Esophagus muscularis mucosa (tissue), 3 donors: ENCODE data around the gene ALG11.

ENCODE experiments used
- CTCF ChIP-seq, 3 experiments: fragments of 200-600 bp in 2 of 3; fragments of 450-650 bp in 1 of 3; sonication (generic) in 2 of 3; IDR thresholded peaks; one replicate each; pipeline ENCODE4 v1.5.1; 2017 to 2019; ENCODE audit warnings: antibody characterized with exemption in 3 of 3, mild to moderate bottlenecking in 2 of 3, moderate library complexity in 1 of 3
- POLR2A ChIP-seq: fragments of 450-650 bp; IDR thresholded peaks from one replicate; pipeline ENCODE4 v1.6.1; 2017; ENCODE audit warnings: antibody characterized with exemption, moderate library complexity, mild to moderate bottlenecking, low read depth
- POLR2AphosphoS5 ChIP-seq, 2 donors: sonication (generic); formaldehyde crosslinking; IDR thresholded peaks; one replicate each; pipeline ENCODE4 v1.6.1; 2017; ENCODE audit warnings: antibody characterized with exemption in 2 of 2

GRCh38 chr13:52026246-52026626, 14.0 kb downstream of the ALG11 start:
- TF ChIP-seq POLR2A (no peak), CTCF (IDR thresholded peaks at IDR 0.05) (no peak), POLR2AphosphoS5 (IDR thresholded peaks at IDR 0.05) (no peak)
